Measurements from ENCODE around the gene RAD51D. TPM values are rescaled to one million over a fixed set of nuclear protein-coding genes. Genes with fewer than 3 reads are reported as not detected.
"Not testable (repeated sequence)": the region's sequence is repeated elsewhere in the genome, so short reads cannot be mapped to it uniquely, and the experiment has no call there.

The RAD51D gene
- total RNA-seq, 2 donors from 2014 or later: 6.5 to 25.1 TPM

DNA sequence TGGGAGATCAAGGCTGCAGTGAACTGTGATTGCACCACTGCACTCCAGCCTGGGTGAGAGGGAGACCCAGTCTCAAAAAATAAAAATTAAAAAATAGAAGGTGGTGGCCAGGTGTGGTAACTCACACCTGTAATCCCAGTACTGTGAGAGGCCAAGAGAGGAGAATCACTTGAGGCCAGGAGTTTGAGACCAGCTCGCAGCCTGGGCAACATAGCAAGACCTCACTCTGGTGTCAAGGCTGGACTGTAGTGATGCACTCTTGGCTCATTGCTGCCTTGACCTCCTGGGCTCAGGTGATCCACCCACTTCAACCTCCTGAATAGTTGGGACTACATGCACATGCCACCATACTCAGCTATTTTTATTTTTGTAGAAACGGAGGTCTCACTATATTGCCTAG, 69.5 kb downstream of the RAD51D start:
- no peak for ATAC-seq (ENCODE audit: insufficient number of reproducible peaks, low FRiP score, low read depth)
- no peak overlapping the region for H3K27ac ChIP-seq
- no peaks in the 10 kb centered on the region for H3K36me3 ChIP-seq
- no peak overlapping the region for H3K4me3 ChIP-seq
- H3K27me3 ChIP-seq (replicated peaks; ENCODE audit: insufficient read depth): no peaks in the 10 kb centered on the region
- no peaks in the 10 kb centered on the region for H3K9me3 ChIP-seq
- TF ChIP-seq, protein P1, sequence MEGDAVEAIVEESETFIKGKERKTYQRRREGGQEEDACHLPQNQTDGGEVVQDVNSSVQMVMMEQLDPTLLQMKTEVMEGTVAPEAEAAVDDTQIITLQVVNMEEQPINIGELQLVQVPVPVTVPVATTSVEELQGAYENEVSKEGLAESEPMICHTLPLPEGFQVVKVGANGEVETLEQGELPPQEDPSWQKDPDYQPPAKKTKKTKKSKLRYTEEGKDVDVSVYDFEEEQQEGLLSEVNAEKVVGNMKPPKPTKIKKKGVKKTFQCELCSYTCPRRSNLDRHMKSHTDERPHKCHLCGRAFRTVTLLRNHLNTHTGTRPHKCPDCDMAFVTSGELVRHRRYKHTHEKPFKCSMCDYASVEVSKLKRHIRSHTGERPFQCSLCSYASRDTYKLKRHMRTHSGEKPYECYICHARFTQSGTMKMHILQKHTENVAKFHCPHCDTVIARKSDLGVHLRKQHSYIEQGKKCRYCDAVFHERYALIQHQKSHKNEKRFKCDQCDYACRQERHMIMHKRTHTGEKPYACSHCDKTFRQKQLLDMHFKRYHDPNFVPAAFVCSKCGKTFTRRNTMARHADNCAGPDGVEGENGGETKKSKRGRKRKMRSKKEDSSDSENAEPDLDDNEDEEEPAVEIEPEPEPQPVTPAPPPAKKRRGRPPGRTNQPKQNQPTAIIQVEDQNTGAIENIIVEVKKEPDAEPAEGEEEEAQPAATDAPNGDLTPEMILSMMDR (IDR thresholded peaks at IDR 0.05): no peak
- peaks cover 0 to 12% of the 10 kb centered on the region in 2 donors for H3K4me1 ChIP-seq (ENCODE audit: control insufficient read depth in 1 of 2, low read depth in 2 of 2)
- DNase-seq (ENCODE audit: low spot score): no peak

DNA sequence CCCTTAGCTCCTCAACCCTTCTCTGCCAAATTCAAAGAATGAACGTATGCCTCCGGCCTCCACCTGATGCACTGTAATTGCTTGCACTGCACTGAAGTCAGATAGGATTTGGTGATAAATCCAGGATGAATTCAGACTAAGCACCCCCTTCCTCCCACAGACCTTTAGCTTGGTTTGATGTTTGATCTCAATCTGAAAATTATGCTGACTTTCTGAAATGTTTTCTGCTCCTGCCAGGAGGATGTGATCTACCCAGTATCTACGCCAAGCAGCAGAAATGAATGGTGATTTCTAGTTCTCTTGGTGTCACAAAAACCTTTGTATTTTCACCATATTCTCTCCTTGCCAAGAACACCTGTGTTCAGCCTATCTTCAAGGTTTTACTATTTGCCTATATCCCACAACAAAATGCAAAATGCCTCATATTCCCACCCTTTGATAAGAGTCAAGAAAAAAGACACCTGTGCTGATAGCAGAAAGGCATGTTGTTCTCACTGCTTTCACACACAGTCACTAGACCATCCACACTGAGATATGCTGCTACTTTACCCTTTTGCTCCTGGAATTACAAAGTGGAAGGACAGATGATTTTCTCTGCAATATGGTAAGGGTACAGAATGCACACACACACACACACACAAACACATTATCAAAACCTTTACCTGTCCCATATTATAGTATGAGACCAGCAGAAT, 70.8 kb downstream of the RAD51D start:
- no peaks in the 10 kb centered on the region for H3K9me3 ChIP-seq
- ATAC-seq (ENCODE audit: insufficient number of reproducible peaks, low FRiP score, low read depth) (no peak), DNase-seq (ENCODE audit: low spot score) (no peak)
- TF ChIP-seq, protein P1 (IDR thresholded peaks at IDR 0.05): no peak
- H3K27me3 ChIP-seq (replicated peaks; ENCODE audit: insufficient read depth): no peaks in the 10 kb centered on the region
- no peak overlapping the region for H3K27ac ChIP-seq
- H3K36me3 ChIP-seq: no peaks in the 10 kb centered on the region
- no peak overlapping the region for H3K4me3 ChIP-seq
- H3K4me1 ChIP-seq (ENCODE audit: control insufficient read depth in 1 of 2, low read depth in 2 of 2): peaks cover 0 to 12% of the 10 kb centered on the region in 2 donors

DNA sequence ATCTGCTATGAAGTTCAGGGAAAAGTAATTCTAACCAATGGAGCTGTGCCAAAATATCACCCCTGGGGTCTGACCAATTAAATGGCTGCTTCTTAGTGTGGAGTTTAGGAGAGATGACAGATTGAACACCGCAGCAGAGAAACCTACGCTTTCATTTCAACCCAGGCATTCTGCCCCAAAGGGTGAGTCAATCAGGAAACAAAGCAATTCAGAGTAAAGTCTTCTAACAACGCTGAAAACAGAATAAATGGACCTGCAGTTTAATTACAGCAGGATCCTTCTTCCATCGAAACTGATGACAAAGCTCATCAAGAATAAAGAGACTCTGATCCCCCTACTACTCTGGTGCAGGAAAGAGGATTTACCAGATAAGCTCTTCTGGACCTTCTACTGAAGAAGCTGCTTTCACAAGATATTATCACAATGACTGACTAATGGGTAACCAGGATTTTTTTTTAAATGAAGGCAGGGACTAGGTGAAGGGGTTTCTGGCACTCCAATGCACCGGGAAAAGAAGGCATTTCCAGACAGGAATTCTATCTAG, 72.8 kb downstream of the RAD51D start:
- Histone ChIP-seq H3K9me3 (no peaks in the 10 kb centered on the region), H3K27me3 (replicated peaks; ENCODE audit: insufficient read depth) (no peaks in the 10 kb centered on the region), H3K4me3 (no peak overlapping the region), H3K4me1 (ENCODE audit: control insufficient read depth in 1 of 2, low read depth in 2 of 2) (no peaks in the 10 kb centered on the region), H3K27ac (no peak overlapping the region), H3K36me3 (no peaks in the 10 kb centered on the region)
- DNase-seq (ENCODE audit: low spot score) (no peak), ATAC-seq (ENCODE audit: insufficient number of reproducible peaks, low FRiP score, low read depth) (no peak)
- TF ChIP-seq, protein P1 (IDR thresholded peaks at IDR 0.05): no peak

DNA sequence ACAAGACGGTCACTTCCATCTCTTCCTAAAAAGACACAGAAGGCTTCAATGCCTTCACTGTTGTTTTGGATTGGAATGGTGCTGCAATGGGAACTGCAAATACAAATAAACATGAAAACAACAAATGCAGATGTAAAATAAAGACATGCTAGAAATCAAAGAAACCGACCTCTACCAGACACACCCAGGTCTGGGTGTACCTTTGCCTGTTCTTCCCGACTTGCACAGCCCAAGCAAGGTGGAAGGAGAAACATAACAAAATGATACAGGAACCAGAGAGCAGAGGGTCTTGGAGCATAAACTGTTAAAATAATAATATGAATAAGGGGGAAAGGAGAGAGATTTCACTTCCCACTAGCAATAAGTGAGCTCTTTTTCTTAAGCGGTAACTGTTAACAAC, 73.4 kb downstream of the RAD51D start:
- H3K27me3 ChIP-seq (replicated peaks; ENCODE audit: insufficient read depth): no peaks in the 10 kb centered on the region
- no peak overlapping the region for H3K27ac ChIP-seq
- no peak overlapping the region for H3K4me3 ChIP-seq
- H3K4me1 ChIP-seq (ENCODE audit: control insufficient read depth in 1 of 2, low read depth in 2 of 2): no peaks in the 10 kb centered on the region
- ATAC-seq (ENCODE audit: insufficient number of reproducible peaks, low FRiP score, low read depth): no peak
- TF ChIP-seq, protein P1 (IDR thresholded peaks at IDR 0.05): no peak
- H3K9me3 ChIP-seq: no peaks in the 10 kb centered on the region
- no peaks in the 10 kb centered on the region for H3K36me3 ChIP-seq
- no peak for DNase-seq (ENCODE audit: low spot score)

DNA sequence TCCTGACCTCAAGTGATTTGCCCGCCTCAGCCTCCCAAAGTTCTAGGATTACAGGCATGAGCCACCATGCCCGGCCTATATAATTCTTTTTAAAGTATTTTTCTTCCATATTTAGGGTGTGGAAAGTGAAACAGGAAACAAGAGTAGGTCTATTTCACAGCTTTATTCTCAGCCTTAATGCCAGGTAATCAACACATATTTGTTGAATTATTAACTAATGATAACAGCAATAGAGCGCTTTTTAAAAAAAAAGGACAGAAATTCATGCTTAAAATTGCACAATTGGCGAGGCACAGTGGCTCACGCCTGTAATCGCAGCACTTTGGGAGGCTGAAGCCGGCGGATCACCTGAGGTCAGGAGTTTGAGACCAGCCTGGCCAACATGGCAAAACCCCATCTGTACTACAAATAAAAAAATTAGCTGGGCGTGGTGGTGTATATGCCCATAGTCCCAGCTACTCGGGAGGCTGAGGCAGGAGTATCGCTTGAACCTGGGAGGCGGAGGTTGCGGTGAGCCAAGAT, 74.1 kb downstream of the RAD51D start:
- H3K4me1 ChIP-seq (ENCODE audit: control insufficient read depth in 1 of 2, low read depth in 2 of 2); DNase-seq (ENCODE audit: low spot score); H3K27me3 ChIP-seq (replicated peaks; ENCODE audit: insufficient read depth); H3K27ac ChIP-seq; ATAC-seq (ENCODE audit: insufficient number of reproducible peaks, low FRiP score, low read depth); H3K36me3 ChIP-seq; H3K9me3 ChIP-seq; H3K4me3 ChIP-seq: not testable (repeated sequence)
